HG03175 (cell line): ENCODE results near the gene OR51S1.
"Not testable (repeated sequence)": the region's sequence is repeated elsewhere in the genome, so short reads cannot be mapped to it uniquely, and the experiment has no call there.

ENCODE experiments used
- ATAC-seq: cut with Tn5 transposase; IDR thresholded peaks from one replicate; pipeline ENCODE4 v1.9.1; 2021; ENCODE audit warnings: mild to moderate bottlenecking, moderate library complexity; ENCODE audit not compliant: unreplicated experiment

Gene OR51S1, protein sequence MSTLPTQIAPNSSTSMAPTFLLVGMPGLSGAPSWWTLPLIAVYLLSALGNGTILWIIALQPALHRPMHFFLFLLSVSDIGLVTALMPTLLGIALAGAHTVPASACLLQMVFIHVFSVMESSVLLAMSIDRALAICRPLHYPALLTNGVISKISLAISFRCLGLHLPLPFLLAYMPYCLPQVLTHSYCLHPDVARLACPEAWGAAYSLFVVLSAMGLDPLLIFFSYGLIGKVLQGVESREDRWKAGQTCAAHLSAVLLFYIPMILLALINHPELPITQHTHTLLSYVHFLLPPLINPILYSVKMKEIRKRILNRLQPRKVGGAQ

DNA sequence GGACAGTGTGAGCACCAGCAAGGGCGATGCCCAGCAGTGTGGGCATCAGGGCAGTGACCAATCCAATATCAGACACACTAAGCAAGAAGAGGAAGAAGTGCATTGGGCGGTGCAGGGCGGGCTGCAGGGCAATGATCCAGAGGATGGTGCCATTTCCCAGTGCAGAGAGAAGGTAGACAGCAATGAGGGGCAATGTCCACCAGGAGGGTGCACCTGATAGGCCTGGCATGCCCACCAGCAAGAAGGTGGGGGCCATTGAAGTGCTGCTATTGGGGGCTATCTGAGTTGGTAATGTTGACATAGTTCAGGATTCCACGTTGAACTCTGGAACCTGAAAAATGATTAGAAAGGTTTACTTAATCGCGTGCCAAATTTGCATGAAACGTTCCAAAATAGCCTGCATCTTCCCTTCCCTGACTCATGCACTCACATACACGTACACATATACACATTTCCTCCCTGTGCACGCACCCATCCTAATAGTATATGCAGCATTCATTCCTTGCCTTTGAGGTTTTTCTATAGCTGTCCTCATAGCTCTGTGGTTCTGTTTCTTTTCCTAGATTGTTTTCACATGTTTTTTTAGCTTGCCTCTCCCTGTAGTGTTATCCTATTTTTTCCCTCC lies at the start of gene OR51S1:
TSS of gene OR51S1 (minus strand) at position 301 of the 625 bp plus-strand sequence. CDS start at position 301, 0 bp downstream.
- no peak for ATAC-seq

DNA sequence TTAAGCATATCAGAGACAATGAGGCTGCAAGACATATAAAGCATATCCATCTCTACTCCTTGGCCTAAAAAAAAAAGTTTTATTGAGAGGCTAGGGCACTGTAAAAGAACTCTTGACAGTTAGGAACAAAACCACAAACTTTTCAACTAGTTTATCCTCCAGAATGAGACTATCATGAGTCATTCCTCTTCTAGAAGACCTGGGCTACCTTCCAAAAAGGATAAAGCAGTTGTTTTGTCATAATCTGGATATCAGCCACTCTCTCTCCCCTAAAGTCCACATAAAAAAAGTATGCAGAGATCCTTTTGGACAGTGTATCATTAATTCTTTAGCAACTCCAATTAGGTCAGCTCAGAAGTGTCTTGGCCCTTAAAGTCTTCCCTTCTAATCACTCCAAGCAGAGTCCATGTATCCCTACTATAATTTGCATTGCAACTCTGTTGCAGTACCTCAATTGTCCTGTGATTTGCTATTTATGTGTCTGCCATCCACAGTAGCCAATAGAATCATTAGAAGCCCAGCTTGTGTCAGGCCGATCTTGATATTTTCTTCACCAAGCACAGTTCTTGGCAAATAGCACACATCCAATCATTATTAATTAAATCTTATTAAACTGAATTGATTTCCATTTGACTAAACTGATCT lies 43.1 kb upstream of the OR51S1 start:
- no peak for ATAC-seq

DNA sequence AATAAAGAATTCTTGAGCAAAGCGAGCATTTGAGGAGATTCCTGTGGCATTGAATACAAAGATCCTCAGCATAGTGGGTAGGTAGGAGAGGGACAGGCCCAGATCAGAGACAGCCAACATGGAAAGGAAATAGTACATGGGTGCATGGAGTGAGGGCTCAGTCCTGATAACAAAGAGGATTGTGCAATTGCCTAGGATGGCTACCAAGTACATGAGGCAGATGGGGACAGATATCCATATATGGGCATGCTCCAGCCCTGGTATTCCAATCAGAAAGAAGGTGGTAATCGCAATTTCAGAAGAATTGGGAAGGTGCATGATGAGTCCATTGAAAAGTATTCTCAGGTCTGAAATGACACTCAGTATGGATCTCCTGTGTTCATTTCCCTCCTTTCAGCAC lies 41.3 kb upstream of the OR51S1 start:
- ATAC-seq, result no peak

DNA sequence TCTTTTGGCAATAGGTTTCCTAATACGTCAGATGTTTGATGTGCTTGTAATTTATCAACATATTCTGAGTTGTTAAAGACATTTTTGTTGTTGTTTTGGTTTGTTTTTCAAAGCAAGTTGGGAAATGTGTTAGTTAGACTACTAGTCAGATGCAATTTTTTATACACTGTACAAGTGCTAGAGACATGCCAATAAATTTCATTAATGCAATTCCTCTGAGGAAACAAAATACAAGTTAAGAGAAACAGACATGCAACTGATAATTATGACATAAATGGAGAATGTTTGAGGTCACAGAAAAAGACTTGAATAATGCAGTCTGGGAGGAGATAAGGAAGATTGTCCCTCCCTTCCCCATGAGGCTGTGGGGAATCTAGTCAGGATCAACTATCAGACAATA lies 38.6 kb upstream of the OR51S1 start:
- ATAC-seq, result no peak

DNA sequence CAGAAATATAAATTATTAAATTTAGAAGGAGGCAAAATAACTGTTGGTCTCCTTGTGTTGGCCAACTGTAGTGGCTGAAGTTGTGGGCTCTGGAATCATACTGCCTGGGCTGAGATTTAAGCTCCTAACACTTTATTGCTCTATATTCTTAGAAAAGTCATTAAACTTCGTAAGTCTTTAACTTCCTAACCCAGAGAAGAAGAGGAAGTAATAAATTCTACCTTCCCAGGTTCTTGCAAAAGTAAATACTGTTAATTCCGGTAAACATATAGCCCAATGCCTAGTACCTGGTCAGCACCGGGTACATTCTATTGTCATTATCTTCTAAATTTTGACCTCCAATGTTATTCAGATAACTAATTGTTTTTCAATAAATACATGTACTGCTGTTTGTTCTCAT lies 37.2 kb upstream of the OR51S1 start:
- ATAC-seq, result no peak

DNA sequence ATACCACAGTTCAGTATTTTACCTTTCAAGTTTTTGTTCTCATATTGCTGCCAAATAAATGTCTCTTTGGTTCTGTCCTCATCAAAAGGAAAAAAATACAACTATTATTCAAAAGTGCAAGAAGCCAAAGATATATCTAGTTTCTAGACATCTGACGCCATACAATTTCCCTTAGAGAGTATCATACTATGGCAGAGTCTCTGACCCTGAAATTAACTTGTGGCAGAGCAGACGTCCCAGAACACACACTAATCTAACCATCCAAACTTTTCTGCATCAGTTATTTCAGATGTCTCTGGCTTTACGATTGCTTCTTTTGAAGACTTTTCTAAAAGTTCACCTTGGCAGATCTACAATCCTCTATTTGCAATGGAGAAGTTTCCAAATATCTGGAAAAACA lies 35.4 kb upstream of the OR51S1 start:
- ATAC-seq, result no peak

DNA sequence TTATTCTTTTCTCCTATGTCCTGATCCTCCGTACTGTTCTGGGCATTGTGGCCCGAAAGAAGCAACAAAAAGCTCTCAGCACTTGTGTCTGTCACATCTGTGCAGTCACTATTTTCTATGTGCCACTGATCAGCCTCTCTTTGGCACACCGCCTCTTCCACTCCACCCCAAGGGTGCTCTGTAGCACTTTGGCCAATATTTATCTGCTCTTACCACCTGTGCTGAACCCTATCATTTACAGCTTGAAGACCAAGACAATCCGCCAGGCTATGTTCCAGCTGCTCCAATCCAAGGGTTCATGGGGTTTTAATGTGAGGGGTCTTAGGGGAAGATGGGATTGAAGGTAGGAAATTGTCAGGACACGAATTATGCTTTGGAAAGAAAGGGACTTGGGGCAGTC lies 33.5 kb upstream of the OR51S1 start:
- no peak for ATAC-seq

DNA sequence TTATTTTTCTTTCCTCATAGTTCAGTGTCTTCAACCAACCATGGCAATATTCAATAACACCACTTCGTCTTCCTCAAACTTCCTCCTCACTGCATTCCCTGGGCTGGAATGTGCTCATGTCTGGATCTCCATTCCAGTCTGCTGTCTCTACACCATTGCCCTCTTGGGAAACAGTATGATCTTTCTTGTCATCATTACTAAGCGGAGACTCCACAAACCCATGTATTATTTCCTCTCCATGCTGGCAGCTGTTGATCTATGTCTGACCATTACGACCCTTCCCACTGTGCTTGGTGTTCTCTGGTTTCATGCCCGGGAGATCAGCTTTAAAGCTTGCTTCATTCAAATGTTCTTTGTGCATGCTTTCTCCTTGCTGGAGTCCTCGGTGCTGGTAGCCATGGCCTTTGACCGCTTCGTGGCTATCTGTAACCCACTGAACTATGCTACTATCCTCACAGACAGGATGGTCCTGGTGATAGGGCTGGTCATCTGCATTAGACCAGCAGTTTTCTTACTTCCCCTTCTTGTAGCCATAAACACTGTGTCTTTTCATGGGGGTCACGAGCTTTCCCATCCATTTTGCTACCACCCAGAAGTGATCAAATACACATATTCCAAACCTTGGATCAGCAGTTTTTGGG lies 33.0 kb upstream of the OR51S1 start, which contains the start of gene OR51T1:
TSS of gene OR51T1 (plus strand) at position 41 of the 641 bp plus-strand sequence. CDS start at position 41, 0 bp downstream.
- ATAC-seq, result no peak

DNA sequence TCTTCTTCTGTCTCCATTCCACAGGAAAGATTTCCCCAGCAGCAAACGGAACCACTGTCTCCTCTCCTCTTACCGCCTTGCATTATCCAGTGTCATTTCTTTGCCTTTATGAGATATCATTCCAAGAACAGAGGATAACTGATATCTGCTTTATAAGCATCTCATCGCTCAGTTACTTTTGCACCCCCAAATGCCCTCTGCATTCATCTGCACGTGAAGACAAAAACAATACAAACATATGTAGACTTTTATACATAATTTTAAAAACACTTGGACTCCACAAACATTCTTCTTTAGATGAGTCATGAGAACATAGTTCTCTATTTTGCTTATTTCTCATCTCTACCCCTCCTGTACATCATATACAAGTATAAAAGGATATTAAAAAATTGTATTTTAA lies 32.2 kb upstream of the OR51S1 start:
- ATAC-seq, result no peak

DNA sequence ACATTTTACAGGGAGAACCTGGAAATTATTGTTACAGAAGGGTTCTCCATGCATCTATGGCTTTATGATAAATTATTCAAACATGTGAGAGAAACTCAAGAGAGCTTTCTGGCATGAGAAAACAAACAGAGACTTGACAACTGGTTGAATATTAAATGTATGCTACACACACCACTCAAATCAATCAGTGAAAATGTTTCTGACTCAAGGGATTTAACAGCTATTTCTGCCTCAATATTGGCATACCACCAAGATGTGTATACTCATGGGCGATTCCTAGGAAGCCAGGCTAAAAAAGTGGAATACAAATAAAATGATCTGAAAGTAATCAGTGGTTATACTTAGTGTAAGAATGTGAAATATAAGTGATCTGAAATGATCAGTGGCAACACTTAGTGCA lies 16.8 kb upstream of the OR51S1 start:
- ATAC-seq, result no peak

DNA sequence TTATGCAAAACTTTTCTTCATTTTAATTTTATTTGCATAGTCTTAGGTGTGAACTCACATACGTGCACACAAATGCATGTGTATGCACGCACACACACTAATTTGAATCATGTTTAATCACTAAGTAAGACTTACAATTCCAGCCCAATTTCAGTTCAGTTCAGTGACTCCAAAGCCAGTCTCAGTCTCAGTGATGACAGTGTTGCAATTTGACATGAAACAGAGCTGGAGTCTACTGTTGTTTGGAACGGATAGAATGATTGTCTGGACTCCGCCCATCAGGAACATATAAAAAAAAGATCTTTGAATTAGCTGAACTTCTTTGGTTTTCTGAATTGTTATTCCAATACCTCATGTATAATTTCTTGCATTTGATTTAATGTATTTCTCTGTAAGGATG lies 14.9 kb upstream of the OR51S1 start:
- no peak for ATAC-seq

DNA sequence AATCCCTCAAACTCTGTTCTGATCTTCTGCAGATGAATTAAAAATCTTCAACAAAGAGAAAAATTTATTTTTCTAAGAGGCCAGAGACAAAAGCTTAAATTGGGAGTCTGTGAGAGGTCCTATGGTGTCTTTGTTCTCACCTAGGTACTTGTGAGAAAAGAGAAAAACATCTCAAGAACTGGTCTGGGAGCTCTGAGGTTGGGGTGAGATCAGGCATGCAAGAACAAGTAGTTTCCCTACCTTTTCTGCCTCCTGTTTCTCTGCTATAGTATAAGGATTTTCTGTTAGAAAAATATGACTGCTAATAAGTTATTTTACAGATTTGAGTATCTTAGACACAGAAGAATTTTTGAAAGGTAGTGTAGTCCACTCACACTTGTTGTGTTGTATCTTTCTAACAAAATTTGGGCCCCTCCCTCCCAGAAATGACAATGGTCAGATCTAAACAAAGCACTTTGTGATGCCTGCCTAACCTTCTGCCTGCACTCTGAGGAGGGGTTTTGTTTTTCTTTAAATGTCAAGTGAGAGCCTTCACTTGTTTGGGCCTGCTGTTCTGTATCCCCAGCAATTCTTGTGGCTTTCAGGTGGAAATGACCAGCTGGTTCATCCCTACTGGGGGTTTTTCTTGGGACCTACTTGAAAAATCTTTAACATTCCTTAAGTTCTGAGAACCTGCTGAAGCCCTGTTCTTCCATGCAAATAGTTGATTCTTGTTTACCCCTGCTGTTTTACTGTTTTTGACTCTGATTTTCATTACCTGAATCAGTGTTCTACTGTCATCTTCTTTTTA lies 13.6 kb upstream of the OR51S1 start:
- ATAC-seq, result no peak

DNA sequence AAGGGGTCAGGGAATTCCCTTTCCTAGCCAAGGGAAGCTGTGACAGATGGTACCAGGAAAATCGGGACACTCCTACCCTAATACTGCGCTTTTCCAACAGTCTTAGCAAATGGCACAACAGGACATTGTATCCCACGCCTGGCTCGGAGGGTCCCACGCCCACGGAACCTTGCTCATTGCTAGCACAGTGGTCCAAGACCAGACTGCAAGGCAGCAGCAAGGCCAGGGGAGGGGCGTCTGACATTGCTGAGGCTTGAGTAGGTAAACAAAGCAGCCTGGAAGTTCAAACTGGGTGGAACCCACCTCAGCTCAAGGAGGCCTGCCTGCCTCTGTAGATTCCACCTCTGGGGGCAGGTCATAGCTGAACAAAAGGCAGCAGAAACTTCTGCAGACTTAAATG lies 5.3 kb upstream of the OR51S1 start:
- ATAC-seq, result not testable (repeated sequence)

DNA sequence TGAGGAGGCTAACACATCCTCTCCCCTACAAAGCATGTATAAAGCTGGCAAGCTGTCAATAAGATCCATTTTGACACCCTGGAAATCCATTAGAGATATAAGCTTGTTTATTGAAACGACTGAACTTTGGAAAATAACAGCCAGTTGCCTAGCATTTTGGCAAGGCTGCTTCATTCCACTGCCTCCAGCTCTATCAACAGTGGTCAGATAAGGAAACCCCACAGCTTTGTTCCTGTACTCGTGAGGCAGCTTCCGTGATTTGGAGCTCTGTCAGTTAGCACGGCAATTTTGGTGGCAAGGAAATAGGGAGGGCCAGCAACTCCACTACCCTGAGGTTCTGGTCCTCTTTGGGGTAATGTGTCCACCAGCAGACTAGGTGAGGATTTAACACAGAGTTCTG lies 2.0 kb upstream of the OR51S1 start:
- ATAC-seq, result no peak

DNA sequence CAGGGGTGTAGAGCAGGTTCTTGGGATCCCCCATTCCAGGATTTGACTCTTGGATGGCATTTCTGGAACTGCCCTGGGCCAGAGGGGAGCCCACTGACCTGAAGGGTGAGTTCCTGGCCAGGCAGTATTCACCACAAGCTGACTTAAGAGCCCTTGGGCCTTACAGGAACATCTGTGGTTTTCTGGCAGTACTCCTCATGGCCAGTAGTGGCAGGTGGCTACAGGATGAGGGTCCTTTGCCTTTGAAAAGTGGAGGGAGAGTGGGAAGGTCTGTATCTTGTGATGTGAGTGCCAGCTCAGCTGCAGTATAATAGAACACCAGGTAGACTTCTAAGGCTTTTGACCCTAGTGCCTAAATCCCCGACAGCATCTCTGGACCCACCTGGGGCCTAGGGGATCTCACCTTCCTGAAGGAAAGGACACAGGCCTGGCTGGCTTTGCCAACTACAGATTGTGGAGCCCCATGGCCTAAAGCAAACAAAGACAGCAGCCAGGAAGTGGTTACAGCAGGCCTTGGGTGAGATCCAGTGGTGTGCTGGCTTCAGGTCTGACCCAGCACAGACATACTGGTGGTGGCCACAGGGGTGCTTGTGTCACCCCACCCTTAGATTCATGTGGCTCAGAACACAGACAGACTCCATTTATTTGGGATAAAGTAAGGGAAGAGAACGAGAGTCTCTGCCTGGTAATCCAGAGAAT lies 9.0 kb downstream of the OR51S1 start:
- no peak for ATAC-seq

DNA sequence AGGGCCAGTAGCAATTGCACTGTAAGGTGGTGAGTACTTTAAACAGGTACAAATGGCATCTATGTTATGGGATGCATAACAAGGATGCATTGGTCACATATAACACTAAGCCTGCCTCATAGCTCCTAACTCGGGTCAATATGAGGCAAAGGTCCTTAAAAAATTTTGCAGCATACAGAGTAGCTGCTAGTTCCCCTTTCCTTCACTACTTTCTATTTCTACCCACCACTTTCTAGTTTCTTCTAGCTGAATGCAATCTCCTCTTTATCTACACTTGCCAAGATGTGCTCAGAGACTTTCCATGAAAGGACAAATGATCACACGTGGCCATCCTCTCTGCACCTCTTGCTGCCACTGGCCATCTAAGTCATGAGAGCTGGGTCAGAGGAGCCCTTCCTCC lies 18.1 kb downstream of the OR51S1 start:
- ATAC-seq, result no peak

DNA sequence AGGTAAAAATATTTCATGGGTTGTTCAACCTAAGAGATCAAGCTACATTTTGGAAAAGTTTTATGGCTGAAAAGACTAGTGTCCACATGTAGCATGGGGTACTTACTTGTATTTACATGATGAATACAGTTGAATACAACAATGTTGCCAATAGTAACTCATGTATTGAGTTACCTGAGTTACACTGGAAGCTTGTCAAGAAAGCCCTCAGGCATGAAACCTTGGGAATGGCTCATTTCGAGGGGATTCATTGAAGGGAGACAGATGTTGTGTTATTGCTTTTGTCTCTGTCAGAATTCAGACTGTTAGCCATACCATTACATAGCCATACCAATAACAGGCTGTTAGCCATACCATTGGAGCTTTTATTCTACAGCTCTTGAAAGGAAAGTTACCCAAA lies 18.7 kb downstream of the OR51S1 start:
- ATAC-seq, result no peak

DNA sequence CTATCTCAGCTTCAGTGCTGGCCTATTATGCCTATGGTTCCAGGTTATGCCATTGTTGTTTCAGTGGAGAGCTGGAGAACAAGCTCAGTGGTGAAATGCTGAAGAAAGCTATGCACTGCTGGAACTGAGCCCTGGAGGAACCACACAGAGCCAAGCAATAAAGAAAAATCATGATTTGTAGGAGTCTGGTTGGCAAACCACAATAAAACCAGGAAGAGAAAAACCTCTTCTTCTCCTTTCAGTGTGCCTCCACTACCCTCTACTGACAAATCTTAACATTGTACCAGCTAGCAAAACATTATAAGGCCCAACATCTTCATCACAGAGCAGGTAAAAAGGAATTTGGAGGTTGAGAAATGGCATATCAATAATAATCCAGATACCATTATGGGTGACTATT lies 22.6 kb downstream of the OR51S1 start:
- no peak for ATAC-seq

DNA sequence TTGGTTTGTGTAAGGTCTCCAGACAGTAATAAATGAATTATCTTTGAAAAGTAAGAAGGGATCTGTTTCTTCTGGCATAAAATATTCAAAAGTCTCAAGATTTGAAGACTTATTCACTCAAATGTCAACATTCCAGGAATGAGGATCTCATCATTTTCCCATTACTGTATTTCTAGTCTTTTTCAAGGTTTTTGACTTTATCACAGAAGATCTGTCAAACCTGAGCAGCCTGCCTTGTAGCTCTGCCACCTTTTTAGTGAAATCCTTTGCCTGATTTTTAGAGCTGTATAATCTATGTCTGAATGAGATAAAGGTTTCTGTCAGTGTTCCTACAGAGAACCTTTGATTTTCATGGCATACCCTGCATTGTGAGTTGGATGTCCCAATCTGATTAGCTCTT lies 23.9 kb downstream of the OR51S1 start:
- no peak for ATAC-seq

DNA sequence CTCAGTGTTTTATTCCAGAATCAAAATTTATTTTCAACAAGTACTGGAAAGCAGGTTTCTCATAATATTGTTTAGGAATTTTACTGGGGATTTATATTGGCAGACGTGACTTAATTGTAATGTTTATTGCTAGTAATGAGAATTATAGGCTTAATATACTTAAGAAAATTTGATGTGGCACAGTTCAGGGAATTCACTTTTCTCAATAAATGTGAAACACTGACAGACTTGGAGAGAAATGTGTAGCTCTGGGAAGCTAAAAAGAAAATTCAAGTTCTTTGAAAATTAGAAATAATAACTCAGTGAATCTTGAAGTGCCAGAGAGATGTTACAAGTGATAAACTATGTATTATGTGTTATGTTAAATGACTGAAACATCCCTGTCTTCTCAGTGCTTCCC lies 28.0 kb downstream of the OR51S1 start, which contains the start of gene OR51F2:
TSS of gene OR51F2 (plus strand) at position 301 of the 400 bp plus-strand sequence. CDS start 101 bp downstream, outside the sequence.
- no peak for ATAC-seq
